ENCODE data around the gene RASSF1.

RASSF1 gene

GRCh38 chr3:50365080-50365841, 24.6 kb upstream of the RASSF1 start:
- DNase-seq, result peak; percentile 88

- peak; percentile 79 for DNase-seq
These were observed 24.0 kb upstream of the RASSF1 start for GRCh38 chr3:50364573-50365079.

DNA sequence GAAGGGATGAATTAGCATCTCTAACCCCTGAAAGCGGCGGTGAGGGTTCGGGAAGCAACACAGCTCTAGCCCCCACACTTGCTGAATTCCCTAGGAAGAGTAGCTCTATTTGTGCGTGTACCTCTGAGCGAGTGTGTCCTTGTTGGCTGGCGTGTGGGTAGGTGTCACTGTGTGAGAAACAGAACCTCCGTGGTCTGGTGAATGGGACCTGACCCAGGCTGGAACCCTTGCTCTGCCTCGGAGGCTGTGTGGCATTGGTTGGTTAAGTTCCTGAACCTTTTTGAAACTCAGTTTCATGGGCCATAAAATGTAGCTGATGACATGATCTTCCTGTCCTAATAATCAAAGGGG, 19.1 kb upstream of the RASSF1 start:
- DNase-seq, result no peak

- peak; percentile 99 for DNase-seq
These were observed 18.5 kb upstream of the RASSF1 start, which contains the start of gene TMEM115 for GRCh38 chr3:50358911-50359759. TSS of gene TMEM115 (minus strand) at chr3:50359521. CDS start at chr3:50359063, 458 bp downstream.

DNA sequence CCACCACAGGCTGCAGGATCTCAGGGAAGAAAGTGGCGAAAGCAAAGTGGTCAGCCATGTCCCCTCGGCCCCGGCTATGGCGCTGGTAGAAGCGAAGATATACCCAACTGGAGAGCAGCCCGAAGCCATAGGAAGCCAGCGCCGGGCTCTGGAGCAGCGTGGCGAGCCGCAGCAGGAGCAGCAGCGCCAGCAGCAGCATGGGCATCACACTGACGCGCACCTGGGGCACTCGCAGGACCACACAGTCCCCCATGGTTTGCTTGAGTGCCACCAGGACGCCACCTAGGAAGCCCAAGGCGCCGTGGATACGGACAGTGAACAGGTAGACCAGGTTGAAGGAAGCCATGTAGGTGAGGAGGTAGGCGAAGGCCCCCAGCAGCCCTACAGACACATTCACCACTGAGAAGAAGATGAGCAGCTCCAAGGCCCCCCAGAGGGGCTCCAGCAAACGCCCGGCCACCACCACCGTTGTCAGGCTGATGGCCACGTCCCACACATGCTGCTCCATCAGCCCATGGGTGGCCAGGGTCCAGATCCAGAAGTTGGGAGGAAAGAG, 17.8 kb upstream of the RASSF1 start:
- peak; percentile 0 for DNase-seq

DNA sequence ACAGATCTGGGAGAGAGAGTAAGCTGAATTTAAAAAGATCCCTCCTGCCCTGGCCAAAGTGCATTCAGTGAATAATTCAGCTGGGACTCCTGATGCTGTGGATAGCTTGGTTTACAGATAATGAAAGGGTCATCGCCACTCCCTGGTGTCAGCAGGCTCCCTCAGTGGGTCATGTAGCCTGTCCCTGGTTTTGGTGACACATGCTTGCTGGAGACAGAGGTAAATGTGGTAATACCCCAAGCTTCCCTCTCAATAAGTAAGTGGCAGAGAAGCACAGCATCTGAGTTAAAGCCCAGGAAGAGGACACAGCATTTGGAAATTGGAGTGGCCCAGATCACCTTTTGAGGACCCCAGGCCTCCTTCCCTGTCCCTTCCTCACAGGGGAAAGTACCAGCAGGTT, 16.8 kb upstream of the RASSF1 start:
- no peak for DNase-seq

DNA sequence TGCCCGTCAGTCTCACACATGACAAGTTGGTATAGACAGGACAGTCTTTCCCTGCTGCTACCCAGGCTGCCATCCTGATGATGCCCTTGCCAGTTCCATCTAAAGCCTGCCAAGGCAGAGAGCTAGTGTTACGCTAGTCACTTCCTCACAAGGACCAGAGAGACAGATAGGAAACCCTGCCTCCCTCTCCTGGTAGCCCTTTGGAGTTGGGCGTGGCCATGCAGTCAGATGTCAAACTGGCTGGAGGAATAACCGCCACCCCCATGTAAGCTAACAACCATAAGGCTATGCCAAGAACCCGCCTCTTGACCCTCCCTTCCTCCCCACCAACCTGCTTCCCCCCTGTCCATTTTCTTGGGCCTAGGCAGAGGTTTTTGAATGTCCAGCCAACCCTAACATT, 15.9 kb upstream of the RASSF1 start:
- DNase-seq, result no peak

- no peak for DNase-seq
These were observed 15.4 kb upstream of the RASSF1 start for GRCh38 chr3:50355829-50356552.

GRCh38 chr3:50354850-50355249, 14.2 kb upstream of the RASSF1 start:
- no peak for DNase-seq

DNA sequence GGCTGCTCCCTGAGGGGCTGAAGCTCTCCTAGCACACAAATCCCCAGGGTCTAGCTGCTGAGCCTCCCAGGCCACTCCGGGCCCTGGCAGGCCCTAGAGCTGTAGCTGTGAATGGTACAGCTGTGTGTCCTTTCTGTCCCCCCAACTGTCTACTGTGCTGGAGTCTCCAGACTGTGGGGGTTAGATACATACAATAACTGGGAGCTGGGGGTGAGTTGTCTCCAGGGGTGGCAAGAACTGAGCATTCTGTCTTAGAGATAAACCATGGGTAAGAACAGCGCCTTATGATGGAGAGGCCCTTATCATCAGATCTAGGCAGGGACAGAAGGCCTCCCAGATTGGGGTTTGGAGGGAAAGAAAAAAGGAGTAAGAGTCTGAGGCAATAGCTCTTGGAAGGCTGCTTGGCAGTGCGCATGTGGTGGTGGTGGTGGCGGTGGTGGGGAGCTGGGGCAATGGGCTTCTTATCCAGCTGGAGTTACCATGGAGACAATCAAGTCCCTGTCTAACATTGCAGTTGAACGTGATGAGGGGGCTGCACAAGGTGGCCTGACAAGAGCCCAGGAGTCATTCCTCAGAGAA, 13.6 kb upstream of the RASSF1 start:
- DNase-seq, result no peak

GRCh38 chr3:50353245-50354004, 12.8 kb upstream of the RASSF1 start:
- no peak for DNase-seq

DNA sequence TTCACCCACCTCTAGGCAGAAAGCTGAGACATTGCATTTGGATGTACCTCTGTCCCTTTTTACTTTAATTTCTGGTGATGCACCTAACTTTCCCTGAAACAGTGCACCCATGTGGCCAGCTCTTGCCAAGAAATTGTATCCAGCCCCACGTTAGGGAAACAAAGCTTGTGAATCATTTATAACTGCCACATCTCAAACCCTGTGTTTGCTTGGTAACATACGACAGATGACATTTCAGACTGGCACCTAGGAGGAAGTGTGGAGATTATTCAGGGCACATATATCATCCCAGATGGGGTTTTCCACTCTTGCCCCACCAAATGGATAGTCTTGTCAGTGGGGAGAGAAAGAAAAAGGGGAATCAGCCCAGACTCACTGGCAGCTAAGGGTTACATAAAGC, 12.1 kb upstream of the RASSF1 start:
- no peak for DNase-seq

DNA sequence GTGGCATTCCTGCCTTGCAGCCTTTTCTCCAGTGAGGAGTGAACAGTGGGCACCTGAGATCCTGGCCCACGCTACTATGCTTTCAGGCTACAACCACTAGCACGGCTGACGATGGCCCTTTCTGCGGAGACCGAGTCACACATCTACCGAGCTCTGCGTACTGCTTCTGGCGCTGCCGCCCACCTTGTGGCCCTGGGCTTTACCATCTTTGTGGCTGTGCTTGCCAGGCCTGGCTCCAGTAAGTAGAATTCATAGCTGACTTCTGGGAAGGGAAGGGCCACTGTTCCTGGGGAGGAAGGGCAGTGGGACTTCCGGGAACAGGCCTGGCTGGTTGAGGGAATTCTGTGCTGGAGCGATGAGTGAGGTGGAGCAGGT, 10.7 kb upstream of the RASSF1 start:
- DNase-seq, result no peak

DNA sequence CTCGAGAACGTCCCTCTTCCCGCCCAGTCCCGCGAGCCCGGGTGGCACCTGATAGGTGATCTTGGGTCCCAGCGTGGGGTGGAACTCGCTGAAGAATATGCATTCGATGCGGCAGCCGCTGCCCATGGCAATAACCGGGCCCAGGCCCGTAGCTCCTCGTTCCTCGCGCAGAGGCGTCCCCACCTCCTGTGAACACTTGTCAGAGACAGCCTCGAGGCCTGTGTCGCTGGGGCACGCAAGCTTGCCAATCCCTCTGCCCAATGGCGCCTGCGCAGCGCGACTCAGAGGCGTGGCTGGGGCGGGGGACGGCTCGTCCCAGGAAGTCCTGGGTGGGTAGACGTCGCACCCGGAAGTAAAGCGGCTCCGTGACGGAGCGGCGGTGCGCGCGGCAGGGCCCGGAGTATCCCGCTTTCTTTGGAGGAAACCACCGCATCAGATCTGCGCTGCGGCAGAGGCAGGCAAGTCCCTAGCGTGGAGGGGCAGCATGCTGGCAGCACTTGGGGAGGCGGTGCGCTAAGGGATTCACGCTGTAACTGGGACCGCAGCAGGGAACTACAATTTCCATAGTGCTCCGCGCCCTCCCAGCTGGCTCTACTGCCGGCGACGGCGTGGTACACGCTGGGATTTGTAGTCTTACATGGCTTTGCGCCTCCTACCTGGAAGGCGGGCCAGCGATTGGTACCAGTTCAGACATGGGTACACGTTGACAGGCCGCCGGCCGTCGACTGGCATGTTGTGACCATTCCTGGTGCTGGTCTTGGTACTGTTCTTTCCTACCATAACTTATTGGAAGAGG, 10.1 kb upstream of the RASSF1 start, which contains the start of the genes CYB561D2 and NPRL2:
Gene CYB561D2 (plus strand): TSS at position 336 of the 796 bp plus-strand sequence. CDS start 572 bp downstream, outside the sequence.
Gene NPRL2 (minus strand): TSS at position 249 of the 796 bp plus-strand sequence. CDS start 123 bp downstream, at position 126.
- peak; percentile 98 for DNase-seq

DNA sequence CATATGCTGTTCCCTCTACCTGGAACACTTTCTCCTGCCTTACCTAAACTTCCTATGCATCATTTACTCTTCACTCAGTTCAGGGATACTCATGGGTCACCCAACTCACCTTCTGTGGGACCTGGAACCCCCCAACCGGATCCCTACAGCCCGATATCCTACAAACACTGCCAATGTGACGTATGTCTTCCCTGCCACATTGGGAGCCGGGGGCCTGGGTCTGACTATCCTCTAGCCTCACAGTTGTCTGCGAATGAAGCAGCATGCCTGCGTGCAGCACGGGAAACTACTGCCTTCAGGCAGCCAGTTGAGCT, 9.5 kb upstream of the RASSF1 start:
- DNase-seq, result no peak

DNA sequence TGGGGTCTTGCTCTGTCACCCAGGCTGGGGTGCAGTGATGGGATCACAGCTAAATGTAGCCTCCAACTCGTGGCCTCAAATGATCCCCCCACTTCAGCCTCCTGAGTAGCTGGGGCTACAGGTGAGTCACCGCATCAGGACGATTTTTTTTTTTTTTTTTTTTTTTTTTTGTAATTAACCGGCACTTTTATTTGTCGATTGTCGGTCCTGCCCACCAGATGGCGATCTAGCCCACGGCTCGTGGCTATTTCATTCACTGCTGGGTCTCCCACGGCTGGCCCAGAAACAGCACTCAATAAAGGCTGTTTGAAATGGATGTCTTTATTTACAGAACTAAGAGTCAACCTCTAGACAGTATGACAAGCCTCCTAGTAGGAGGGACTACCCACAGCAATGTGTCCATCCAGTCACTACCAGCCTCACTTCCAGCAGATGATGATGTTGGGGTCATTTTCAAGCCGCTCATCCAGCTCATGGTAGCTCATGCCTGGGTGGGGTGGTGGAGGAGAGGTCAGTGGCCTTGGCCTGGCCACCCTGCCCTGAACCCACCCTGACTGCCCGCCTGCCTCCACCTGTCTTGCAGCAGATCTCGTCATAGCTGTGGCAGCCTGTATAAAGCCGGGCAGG, 6.7 kb upstream of the RASSF1 start:
- peak; percentile 93 for DNase-seq

DNA sequence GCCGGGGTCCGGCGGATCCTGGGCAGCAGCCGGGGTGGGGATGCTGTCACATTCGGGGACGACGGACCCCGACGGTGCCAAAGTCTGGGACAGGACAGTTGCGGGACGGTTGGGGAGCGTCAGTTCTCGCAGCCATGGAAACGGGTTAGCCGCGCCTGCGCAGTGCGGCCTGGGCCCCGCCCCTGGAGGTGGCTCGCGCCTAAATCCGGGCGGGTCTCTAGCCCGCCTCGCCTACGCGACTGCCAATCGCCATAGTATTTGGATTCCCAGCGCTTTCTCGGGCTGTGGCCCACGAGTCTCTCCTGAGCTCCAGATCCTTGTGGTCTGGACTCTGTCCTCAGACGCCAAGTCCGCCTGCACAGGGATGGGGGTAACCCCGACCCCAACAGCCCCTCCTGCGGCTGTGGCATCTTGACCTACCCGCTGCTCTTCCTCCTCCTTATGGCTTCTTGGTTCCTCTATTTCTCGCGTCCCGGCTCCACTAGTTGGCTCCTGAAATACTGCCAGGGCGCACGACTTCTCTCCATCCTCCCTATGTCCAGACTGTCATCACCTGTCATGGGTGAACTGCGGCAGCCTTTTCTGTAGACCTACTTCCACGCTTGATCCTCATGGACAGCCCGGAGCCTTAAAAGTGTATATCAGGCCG, 5.1 kb upstream of the RASSF1 start, which contains the start of gene ZMYND10:
Gene ZMYND10 (minus strand): TSS at position 147 of the 649 bp plus-strand sequence. CDS start 153 bp downstream, outside the sequence.
- DNase-seq, result peak; percentile 83

DNA sequence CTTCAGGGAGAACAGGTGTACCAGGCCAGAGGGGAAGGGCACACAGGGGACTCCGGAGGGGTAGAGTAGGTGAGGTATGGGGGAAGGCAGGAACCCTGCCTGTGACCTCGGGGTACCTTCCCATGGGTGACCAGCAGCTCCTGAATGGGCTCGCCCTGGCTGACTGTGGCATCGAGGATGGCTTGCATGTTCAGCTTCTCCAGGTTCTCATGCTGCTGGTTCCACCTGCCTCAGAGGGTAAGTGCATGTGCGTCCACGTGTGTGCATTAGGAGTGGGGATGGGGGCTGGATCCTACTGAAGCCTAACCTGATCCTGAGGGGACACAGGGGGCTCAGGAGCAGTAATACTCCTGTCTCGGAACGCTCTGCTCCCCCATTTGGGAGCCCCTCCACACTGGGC, 4.4 kb upstream of the RASSF1 start:
- DNase-seq, result no peak

DNA sequence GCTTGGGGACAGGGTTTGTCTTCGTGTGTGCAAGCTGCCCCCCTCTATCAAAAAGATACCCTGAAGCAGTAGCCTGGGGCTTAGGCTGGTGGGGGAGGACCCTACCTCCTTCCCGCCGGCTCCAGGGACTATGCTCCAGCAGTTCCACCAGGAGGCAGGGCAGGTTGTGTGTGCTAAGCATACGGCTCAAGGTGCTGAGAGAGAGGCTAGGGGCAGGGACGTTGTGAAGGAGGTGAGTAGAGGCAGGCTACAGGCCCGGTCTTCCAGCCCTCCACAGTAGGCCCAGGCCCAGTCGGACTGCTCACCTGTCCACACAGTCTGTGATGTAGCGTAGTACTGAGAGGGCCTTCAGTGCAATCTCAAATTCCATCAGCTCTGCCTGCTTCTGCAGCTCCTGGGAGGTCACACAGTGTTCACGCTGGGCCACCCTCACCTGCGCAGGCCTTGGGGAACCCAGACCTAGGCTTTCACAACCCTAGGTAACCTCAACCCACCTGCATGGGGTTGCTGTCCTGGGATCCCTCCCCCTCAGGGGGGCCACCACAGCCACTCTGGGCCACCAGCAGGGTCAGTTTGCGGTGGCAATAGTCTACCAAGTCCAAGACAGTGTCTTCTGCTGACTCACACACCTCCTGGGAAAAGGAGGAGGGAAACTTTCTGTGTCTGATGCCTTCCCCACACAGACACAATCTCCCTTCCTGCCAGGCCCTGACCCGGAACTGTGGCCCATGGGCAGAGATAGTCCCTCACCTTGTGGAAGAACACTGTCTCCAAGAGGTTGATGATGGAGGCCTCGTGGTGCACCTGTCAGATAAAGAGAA, 2.4 kb upstream of the RASSF1 start:
- no peak for DNase-seq

Data from eye (tissue), 1 donor.